K562 (cell line): ENCODE results near the gene ZNF2. TPM values are rescaled to one million over a fixed set of nuclear protein-coding genes. Genes with fewer than 3 reads are reported as not detected.

Experiments used
- DIDO1 ChIP-seq: fragments of 450-650 bp; IDR thresholded peaks from 2 replicates; pipeline ENCODE4 v1.6.1; 2016; ENCODE audit warnings: low read depth, missing biosample characterization, missing genetic modification characterization
- HDGF ChIP-seq: fragments of 450-650 bp; IDR thresholded peaks from 2 replicates; pipeline ENCODE4 v1.6.1; 2016
- MTA3 ChIP-seq: fragments of 450-650 bp; formaldehyde crosslinking; IDR thresholded peaks from 2 replicates; pipeline ENCODE4 v1.6.1; 2017; ENCODE audit warnings: mild to moderate bottlenecking, borderline replicate concordance
- NCOA1 ChIP-seq: fragments of 450-650 bp; IDR thresholded peaks from 2 replicates; pipeline ENCODE4 v1.6.1; 2016; ENCODE audit warnings: low read depth
- NFRKB ChIP-seq: fragments of 450-650 bp; IDR thresholded peaks from 2 replicates; pipeline ENCODE4 v1.6.1; 2016; ENCODE audit warnings: low read depth
- RHOXF2B ChIP-seq: fragments of 250-450 bp; sonication (Bioruptor Pico); conservative IDR thresholded peaks from 2 replicates; pipeline ENCODE4 v1.5.1; 2021
- TAL1 ChIP-seq: fragments of 450-650 bp; IDR thresholded peaks from 2 replicates; pipeline ENCODE4 v1.6.1; 2016; ENCODE audit warnings: mild to moderate bottlenecking
- ZNF124 ChIP-seq: sonication (generic); formaldehyde crosslinking; IDR thresholded peaks from 2 replicates; pipeline ENCODE4 v1.8.1; 2022; ENCODE audit warnings: missing genetic modification reagents
- ZNF143 ChIP-seq: sonication (generic); formaldehyde crosslinking; IDR thresholded peaks from 2 replicates; pipeline ENCODE4 v1.9.0; 2022; ENCODE audit warnings: mild to moderate bottlenecking, missing genetic modification reagents
- ZNF316 ChIP-seq: fragments of 450-650 bp; IDR thresholded peaks from 2 replicates; pipeline ENCODE4 v1.6.1; 2016
- polyA plus RNA-seq, 8 experiments: library from polyadenylated mRNA; depleted of rRNA in 4 of 8; stranded (reverse) in 5 of 8; unstranded in 3 of 8; fragments of >200 nt; fragmentation: Nextera tagmentation in 2 of 8; fragmentation: Illumina TruSeq in 1 of 8; extraction: Ambion mirVana in 2 of 8; extraction: Trizol in 1 of 8; gene quantifications; 2 replicates each; pipeline versions ENCODE4 v1.2.1 to v1.2.3, GENCODE V29; 2011 to 2014; ENCODE audit warnings: inconsistent platforms in 1 of 8, missing spikeins in 1 of 8
- total RNA-seq, 7 experiments: library from RNA; depleted of rRNA in 6 of 7; stranded (reverse); fragments of >200 nt in 6 of 7; fragmentation: Illumina TruSeq in 2 of 7; extraction: Trizol in 2 of 7; gene quantifications; 2 replicates each; pipeline versions ENCODE4 v1.2.1 to v1.2.3, GENCODE V29; 2011 to 2021; ENCODE audit warnings: low replicate concordance in 1 of 7
- TF ChIP-seq, protein P1 (sequence below): fragments of 450-650 bp; IDR thresholded peaks from 2 replicates; pipeline ENCODE4 v1.7.0; 2016; ENCODE audit warnings: borderline replicate concordance
- TF ChIP-seq, protein P2 (sequence below): fragments of 450-650 bp; formaldehyde crosslinking; IDR thresholded peaks from 2 replicates; pipeline ENCODE4 v1.4.0; 2020; ENCODE audit warnings: mild to moderate bottlenecking, moderate library complexity
- TF ChIP-seq, protein P3 (sequence below): fragments of 450-650 bp; IDR thresholded peaks from 2 replicates; pipeline ENCODE4 v1.6.1; 2017; ENCODE audit warnings: antibody characterized with exemption, mild to moderate bottlenecking
- TF ChIP-seq, protein P4 (sequence below): sonication (generic); formaldehyde crosslinking; IDR thresholded peaks from 2 replicates; pipeline ENCODE4 v1.8.0; 2022; ENCODE audit warnings: missing genetic modification reagents, mild to moderate bottlenecking, borderline replicate concordance
- TF ChIP-seq, protein P5 (sequence below): conservative IDR thresholded peaks from 2 replicates; pipeline ENCODE4 v1.6.1; 2011; ENCODE audit warnings: low read depth, mild to moderate bottlenecking, low read length; ENCODE audit not compliant: control insufficient read depth
- TF ChIP-seq, protein P6 (sequence below): sonication (generic); formaldehyde crosslinking; IDR thresholded peaks from 2 replicates; pipeline ENCODE4 v1.8.0; 2022; ENCODE audit warnings: missing genetic modification reagents, mild to moderate bottlenecking, borderline replicate concordance

ZNF2 gene
- total and polyA plus RNA-seq, 9 of the 15 experiments (the other 6 are each of a cell fraction or from before 2014, with no cell fraction given) = 1.6 to 4.5 (median 3.4) TPM

DNA sequence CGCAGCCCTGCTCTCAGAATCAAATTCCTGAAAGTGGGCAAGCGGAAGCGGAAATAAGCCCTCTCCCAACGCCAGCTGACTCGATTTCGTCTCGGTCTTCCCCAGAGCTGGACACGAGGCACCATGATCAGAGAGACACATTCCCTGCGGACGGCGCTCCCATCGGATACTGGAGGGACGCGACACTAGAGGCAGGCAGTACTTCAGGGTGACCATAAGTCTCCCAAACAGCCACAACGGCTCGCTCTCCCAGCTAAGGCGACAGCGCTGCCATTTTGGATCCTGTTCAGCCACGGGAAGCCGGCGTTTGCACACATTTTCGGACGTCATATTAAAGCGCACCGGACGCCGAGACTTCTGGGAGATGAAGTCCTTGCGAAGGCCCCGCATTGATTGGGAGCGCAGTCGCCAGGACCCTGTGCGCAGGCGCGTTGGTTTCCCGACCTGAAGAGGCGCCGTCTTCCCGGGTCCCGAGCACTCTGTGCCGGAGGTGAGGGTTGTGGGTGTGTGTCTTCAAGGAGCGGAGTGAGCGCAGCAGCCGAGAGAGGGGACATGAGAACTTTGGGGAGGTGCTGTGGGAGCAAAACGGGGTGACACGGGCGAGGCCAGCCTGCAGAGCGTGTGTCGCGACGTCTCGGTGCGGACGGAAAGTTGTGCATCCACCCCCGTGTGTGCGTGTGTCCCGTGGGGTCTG is at the start of gene ZNF2 (continued):
- TF ChIP-seq, protein P1, sequence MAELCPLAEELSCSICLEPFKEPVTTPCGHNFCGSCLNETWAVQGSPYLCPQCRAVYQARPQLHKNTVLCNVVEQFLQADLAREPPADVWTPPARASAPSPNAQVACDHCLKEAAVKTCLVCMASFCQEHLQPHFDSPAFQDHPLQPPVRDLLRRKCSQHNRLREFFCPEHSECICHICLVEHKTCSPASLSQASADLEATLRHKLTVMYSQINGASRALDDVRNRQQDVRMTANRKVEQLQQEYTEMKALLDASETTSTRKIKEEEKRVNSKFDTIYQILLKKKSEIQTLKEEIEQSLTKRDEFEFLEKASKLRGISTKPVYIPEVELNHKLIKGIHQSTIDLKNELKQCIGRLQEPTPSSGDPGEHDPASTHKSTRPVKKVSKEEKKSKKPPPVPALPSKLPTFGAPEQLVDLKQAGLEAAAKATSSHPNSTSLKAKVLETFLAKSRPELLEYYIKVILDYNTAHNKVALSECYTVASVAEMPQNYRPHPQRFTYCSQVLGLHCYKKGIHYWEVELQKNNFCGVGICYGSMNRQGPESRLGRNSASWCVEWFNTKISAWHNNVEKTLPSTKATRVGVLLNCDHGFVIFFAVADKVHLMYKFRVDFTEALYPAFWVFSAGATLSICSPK = no peak
- peak; percentile 64; the same call in 1 of the 2 replicates for TF ChIP-seq NCOA1
- TF ChIP-seq RHOXF2B (CRISPR knock-in tag) = no peak
- TF ChIP-seq ZNF143 (CRISPR knock-in tag) = peak; percentile 96
- TF ChIP-seq ZNF124 (CRISPR knock-in tag) = no peak
- peak; percentile 96 for TF ChIP-seq NFRKB
- peak; percentile 61; the same call in 1 of the 2 replicates for TF ChIP-seq MTA3
- TF ChIP-seq, protein P2, sequence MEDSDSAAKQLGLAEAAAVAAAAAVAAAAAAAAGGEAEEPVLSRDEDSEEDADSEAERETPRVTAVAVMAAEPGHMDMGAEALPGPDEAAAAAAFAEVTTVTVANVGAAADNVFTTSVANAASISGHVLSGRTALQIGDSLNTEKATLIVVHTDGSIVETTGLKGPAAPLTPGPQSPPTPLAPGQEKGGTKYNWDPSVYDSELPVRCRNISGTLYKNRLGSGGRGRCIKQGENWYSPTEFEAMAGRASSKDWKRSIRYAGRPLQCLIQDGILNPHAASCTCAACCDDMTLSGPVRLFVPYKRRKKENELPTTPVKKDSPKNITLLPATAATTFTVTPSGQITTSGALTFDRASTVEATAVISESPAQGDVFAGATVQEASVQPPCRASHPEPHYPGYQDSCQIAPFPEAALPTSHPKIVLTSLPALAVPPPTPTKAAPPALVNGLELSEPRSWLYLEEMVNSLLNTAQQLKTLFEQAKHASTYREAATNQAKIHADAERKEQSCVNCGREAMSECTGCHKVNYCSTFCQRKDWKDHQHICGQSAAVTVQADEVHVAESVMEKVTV (CRISPR knock-in tag) = no peak
- TF ChIP-seq DIDO1 (tag) = 0 out of 2 replicates have a peak, but pooled peaks have one; percentile 63
- TF ChIP-seq ZNF316 = no peak
- TF ChIP-seq, protein P3, sequence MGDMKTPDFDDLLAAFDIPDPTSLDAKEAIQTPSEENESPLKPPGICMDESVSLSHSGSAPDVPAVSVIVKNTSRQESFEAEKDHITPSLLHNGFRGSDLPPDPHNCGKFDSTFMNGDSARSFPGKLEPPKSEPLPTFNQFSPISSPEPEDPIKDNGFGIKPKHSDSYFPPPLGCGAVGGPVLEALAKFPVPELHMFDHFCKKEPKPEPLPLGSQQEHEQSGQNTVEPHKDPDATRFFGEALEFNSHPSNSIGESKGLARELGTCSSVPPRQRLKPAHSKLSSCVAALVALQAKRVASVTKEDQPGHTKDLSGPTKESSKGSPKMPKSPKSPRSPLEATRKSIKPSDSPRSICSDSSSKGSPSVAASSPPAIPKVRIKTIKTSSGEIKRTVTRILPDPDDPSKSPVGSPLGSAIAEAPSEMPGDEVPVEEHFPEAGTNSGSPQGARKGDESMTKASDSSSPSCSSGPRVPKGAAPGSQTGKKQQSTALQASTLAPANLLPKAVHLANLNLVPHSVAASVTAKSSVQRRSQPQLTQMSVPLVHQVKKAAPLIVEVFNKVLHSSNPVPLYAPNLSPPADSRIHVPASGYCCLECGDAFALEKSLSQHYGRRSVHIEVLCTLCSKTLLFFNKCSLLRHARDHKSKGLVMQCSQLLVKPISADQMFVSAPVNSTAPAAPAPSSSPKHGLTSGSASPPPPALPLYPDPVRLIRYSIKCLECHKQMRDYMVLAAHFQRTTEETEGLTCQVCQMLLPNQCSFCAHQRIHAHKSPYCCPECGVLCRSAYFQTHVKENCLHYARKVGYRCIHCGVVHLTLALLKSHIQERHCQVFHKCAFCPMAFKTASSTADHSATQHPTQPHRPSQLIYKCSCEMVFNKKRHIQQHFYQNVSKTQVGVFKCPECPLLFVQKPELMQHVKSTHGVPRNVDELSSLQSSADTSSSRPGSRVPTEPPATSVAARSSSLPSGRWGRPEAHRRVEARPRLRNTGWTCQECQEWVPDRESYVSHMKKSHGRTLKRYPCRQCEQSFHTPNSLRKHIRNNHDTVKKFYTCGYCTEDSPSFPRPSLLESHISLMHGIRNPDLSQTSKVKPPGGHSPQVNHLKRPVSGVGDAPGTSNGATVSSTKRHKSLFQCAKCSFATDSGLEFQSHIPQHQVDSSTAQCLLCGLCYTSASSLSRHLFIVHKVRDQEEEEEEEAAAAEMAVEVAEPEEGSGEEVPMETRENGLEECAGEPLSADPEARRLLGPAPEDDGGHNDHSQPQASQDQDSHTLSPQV = no peak
- TF ChIP-seq, protein P4, sequence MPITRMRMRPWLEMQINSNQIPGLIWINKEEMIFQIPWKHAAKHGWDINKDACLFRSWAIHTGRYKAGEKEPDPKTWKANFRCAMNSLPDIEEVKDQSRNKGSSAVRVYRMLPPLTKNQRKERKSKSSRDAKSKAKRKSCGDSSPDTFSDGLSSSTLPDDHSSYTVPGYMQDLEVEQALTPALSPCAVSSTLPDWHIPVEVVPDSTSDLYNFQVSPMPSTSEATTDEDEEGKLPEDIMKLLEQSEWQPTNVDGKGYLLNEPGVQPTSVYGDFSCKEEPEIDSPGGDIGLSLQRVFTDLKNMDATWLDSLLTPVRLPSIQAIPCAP (CRISPR knock-in tag) = no peak
- TF ChIP-seq HDGF = 0 out of 2 replicates have a peak, but pooled peaks have one; percentile 11
- no peak for TF ChIP-seq TAL1
- TF ChIP-seq, protein P5, sequence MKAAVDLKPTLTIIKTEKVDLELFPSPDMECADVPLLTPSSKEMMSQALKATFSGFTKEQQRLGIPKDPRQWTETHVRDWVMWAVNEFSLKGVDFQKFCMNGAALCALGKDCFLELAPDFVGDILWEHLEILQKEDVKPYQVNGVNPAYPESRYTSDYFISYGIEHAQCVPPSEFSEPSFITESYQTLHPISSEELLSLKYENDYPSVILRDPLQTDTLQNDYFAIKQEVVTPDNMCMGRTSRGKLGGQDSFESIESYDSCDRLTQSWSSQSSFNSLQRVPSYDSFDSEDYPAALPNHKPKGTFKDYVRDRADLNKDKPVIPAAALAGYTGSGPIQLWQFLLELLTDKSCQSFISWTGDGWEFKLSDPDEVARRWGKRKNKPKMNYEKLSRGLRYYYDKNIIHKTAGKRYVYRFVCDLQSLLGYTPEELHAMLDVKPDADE = peak; percentile 88
- TF ChIP-seq, protein P6, sequence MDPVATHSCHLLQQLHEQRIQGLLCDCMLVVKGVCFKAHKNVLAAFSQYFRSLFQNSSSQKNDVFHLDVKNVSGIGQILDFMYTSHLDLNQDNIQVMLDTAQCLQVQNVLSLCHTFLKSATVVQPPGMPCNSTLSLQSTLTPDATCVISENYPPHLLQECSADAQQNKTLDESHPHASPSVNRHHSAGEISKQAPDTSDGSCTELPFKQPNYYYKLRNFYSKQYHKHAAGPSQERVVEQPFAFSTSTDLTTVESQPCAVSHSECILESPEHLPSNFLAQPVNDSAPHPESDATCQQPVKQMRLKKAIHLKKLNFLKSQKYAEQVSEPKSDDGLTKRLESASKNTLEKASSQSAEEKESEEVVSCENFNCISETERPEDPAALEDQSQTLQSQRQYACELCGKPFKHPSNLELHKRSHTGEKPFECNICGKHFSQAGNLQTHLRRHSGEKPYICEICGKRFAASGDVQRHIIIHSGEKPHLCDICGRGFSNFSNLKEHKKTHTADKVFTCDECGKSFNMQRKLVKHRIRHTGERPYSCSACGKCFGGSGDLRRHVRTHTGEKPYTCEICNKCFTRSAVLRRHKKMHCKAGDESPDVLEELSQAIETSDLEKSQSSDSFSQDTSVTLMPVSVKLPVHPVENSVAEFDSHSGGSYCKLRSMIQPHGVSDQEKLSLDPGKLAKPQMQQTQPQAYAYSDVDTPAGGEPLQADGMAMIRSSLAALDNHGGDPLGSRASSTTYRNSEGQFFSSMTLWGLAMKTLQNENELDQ (CRISPR knock-in tag) = no peak
